ENCODE measurements around the gene BRD1. TPM values are rescaled to one million over a fixed set of nuclear protein-coding genes. Genes with fewer than 3 reads are reported as not detected.
A peak's percentile ranks its signal among the peaks of the same experiment; 100 is the strongest.
"Not testable (repeated sequence)": the region's sequence is repeated elsewhere in the genome, so short reads cannot be mapped to it uniquely, and the experiment has no call there.

BRD1 gene
- total RNA-seq, 2 experiments from 2014 or later = 22.7 to 23.2 TPM

GRCh38 chr22:49824185-49824925 lies 3.3 kb downstream of the BRD1 start:
- H3K4me1 Mint-ChIP-seq = peaks cover 38% of the 10 kb centered on the region
- H3K27me3 Mint-ChIP-seq = no peaks in the 10 kb centered on the region
- H3K36me3 Mint-ChIP-seq = peaks cover 27% of the 10 kb centered on the region
- H3K4me3 Mint-ChIP-seq = peak overlapping the region; percentile 8
- H3K9me3 Mint-ChIP-seq = no peaks in the 10 kb centered on the region
- no peak for DNase-seq
- no peak overlapping the region for H3K27ac Mint-ChIP-seq

GRCh38 chr22:49823289-49824045 lies 4.2 kb downstream of the BRD1 start:
- Mint-ChIP-seq H3K36me3 (peaks cover 34% of the 10 kb centered on the region), H3K9me3 (no peaks in the 10 kb centered on the region), H3K27me3 (no peaks in the 10 kb centered on the region), H3K27ac (no peak overlapping the region), H3K4me3 (no peak overlapping the region), H3K4me1 (peaks cover 40% of the 10 kb centered on the region)
- DNase-seq = no peak

GRCh38 chr22:49821741-49822140 lies 5.9 kb downstream of the BRD1 start:
- H3K27ac Mint-ChIP-seq, DNase-seq, H3K9me3 Mint-ChIP-seq, H3K27me3 Mint-ChIP-seq, H3K4me3 Mint-ChIP-seq: not testable (repeated sequence)
- H3K36me3 Mint-ChIP-seq = peaks cover 40% of the 10 kb centered on the region
- H3K4me1 Mint-ChIP-seq = peaks cover 55% of the 10 kb centered on the region

GRCh38 chr22:49820984-49821383 lies 6.7 kb downstream of the BRD1 start:
- Mint-ChIP-seq H3K36me3 (peaks cover 39% of the 10 kb centered on the region), H3K4me3 (no peak overlapping the region), H3K27ac (no peak overlapping the region), H3K27me3 (no peaks in the 10 kb centered on the region), H3K9me3 (no peaks in the 10 kb centered on the region), H3K4me1 (peaks cover 60% of the 10 kb centered on the region)
- DNase-seq = no peak

- DNase-seq = no peak
- H3K27ac Mint-ChIP-seq = no peak overlapping the region
- no peak overlapping the region for H3K4me3 Mint-ChIP-seq
- peaks cover 31% of the 10 kb centered on the region for H3K36me3 Mint-ChIP-seq
- H3K9me3 Mint-ChIP-seq = no peaks in the 10 kb centered on the region
- H3K27me3 Mint-ChIP-seq = no peaks in the 10 kb centered on the region
- H3K4me1 Mint-ChIP-seq = peaks cover 53% of the 10 kb centered on the region
Observed at GRCh38 chr22:49817359-49817758, 10.3 kb downstream of the BRD1 start.

GRCh38 chr22:49815641-49816091 lies 12.0 kb downstream of the BRD1 start:
- Mint-ChIP-seq H3K27ac (peak overlapping the region; percentile 38), H3K4me3 (no peak overlapping the region)

GRCh38 chr22:49814856-49815255 lies 12.8 kb downstream of the BRD1 start:
- Mint-ChIP-seq H3K36me3 (peaks cover 31% of the 10 kb centered on the region), H3K4me1 (peaks cover 68% of the 10 kb centered on the region), H3K4me3 (no peak overlapping the region), H3K27me3 (no peaks in the 10 kb centered on the region), H3K9me3 (no peaks in the 10 kb centered on the region), H3K27ac (no peak overlapping the region)
- DNase-seq = no peak

More at GRCh38 chr22:49815641-49816091, 12.0 kb downstream of the BRD1 start:
- no peaks in the 10 kb centered on the region for H3K9me3 Mint-ChIP-seq
- no peaks in the 10 kb centered on the region for H3K27me3 Mint-ChIP-seq
- DNase-seq = no peak
- peaks cover 60% of the 10 kb centered on the region for H3K4me1 Mint-ChIP-seq
- H3K36me3 Mint-ChIP-seq = peaks cover 31% of the 10 kb centered on the region

- H3K27ac Mint-ChIP-seq = no peak overlapping the region
- H3K9me3 Mint-ChIP-seq = no peaks in the 10 kb centered on the region
- no peaks in the 10 kb centered on the region for H3K27me3 Mint-ChIP-seq
- H3K4me3 Mint-ChIP-seq = no peak overlapping the region
- H3K36me3 Mint-ChIP-seq = peaks cover 31% of the 10 kb centered on the region
- peaks cover 69% of the 10 kb centered on the region for H3K4me1 Mint-ChIP-seq
- no peak for DNase-seq
Observed at GRCh38 chr22:49814164-49814686, 13.4 kb downstream of the BRD1 start.

- no peaks in the 10 kb centered on the region for H3K9me3 Mint-ChIP-seq
- H3K4me3 Mint-ChIP-seq = no peak overlapping the region
- H3K4me1 Mint-ChIP-seq = peaks cover 68% of the 10 kb centered on the region
- H3K27me3 Mint-ChIP-seq = no peaks in the 10 kb centered on the region
- H3K27ac Mint-ChIP-seq = no peak overlapping the region
- peaks cover 30% of the 10 kb centered on the region for H3K36me3 Mint-ChIP-seq
- DNase-seq = no peak
Observed at GRCh38 chr22:49812838-49813237, 14.8 kb downstream of the BRD1 start.

- Mint-ChIP-seq H3K4me1 (peaks cover 70% of the 10 kb centered on the region), H3K27me3 (no peaks in the 10 kb centered on the region), H3K36me3 (peaks cover 39% of the 10 kb centered on the region), H3K27ac (peak overlapping the region; percentile 75), H3K4me3 (peak overlapping the region; percentile 53), H3K9me3 (no peaks in the 10 kb centered on the region)
- DNase-seq = no peak
Observed at GRCh38 chr22:49811020-49811791, 16.5 kb downstream of the BRD1 start.

GRCh38 chr22:49810363-49811019 lies 17.2 kb downstream of the BRD1 start:
- Mint-ChIP-seq H3K27ac (peak overlapping the region; percentile 75), H3K27me3 (no peaks in the 10 kb centered on the region), H3K4me3 (peak overlapping the region; percentile 29), H3K36me3 (peaks cover 43% of the 10 kb centered on the region), H3K4me1 (peaks cover 67% of the 10 kb centered on the region), H3K9me3 (no peaks in the 10 kb centered on the region)
- DNase-seq = no peak

- H3K4me1 Mint-ChIP-seq = peaks cover 63% of the 10 kb centered on the region
- DNase-seq = peak; percentile 36
- H3K36me3 Mint-ChIP-seq = peaks cover 44% of the 10 kb centered on the region
- H3K4me3 Mint-ChIP-seq = peak overlapping the region; percentile 4
- no peaks in the 10 kb centered on the region for H3K9me3 Mint-ChIP-seq
- no peaks in the 10 kb centered on the region for H3K27me3 Mint-ChIP-seq
- H3K27ac Mint-ChIP-seq = peak overlapping the region; percentile 84
Observed at GRCh38 chr22:49807780-49808708, 19.6 kb downstream of the BRD1 start.

- Mint-ChIP-seq H3K4me3 (peak overlapping the region; percentile 4), H3K27ac (peak overlapping the region; percentile 84), H3K9me3 (no peaks in the 10 kb centered on the region), H3K36me3 (peaks cover 42% of the 10 kb centered on the region), H3K4me1 (peaks cover 56% of the 10 kb centered on the region), H3K27me3 (no peaks in the 10 kb centered on the region)
- no peak for DNase-seq
Observed at GRCh38 chr22:49807129-49807528, 20.5 kb downstream of the BRD1 start.

All from activated naive CD8-positive, alpha-beta T cell treated with anti-CD3 and anti-CD28 coated beads for 36 hours (primary cell).